Thyroid gland (tissue), 4 donors: ENCODE measurements around the gene BORCS6. TPM values are rescaled to one million over a fixed set of nuclear protein-coding genes. Genes with fewer than 3 reads are reported as not detected.

ENCODE experiments used
- DNase-seq, 2 donors: peaks; one replicate each; pipeline ENCODE4 v3.0.0-alpha.2; 2019
- H3K27ac ChIP-seq, 3 donors: fragments of 200-600 bp; sonication (generic); 1 replicate in 2 of 3; 2 replicates in 1 of 3; pipeline ENCODE4 v1.5.1; 2016 to 2019; ENCODE audit warnings: mild to moderate bottlenecking in 1 of 3, moderate library complexity in 1 of 3
- H3K27me3 ChIP-seq: fragments of 200-600 bp; sonication (generic); one replicate; pipeline ENCODE4 v1.5.1; 2019
- H3K36me3 ChIP-seq, 2 donors: fragments of 200-600 bp; sonication (generic); one replicate each; pipeline ENCODE4 v1.5.1; 2016 to 2019
- H3K4me1 ChIP-seq, 2 donors: fragments of 200-600 bp; sonication (generic); one replicate each; pipeline ENCODE4 v1.5.1; 2017 to 2019
- H3K4me3 ChIP-seq, 3 donors: fragments of 200-600 bp; sonication (generic); replicated peaks in 1 of 3; 1 replicate in 2 of 3; 2 replicates in 1 of 3; pipeline ENCODE4 v1.5.1; 2016; ENCODE audit warnings: mild to moderate bottlenecking in 1 of 3
- H3K9me3 ChIP-seq: fragments of 200-600 bp; sonication (generic); one replicate; pipeline ENCODE4 v1.5.1; 2017
- POLR2A ChIP-seq, 2 donors: fragments of 450-650 bp; IDR thresholded peaks; one replicate each; pipeline ENCODE4 v1.6.1; 2017; ENCODE audit warnings: antibody characterized with exemption in 2 of 2, mild to moderate bottlenecking in 2 of 2, moderate library complexity in 1 of 2
- WGBS, 2 donors: methylation state at CpG; one replicate each; pipeline ENCODE4 v1.1.5; 2017; 5-methylcytosine and 5-hydroxymethylcytosine counted together
- intact Hi-C: fragments of 100-400 bp; cut with DNase I; formaldehyde crosslinking; loops from one replicate; pipeline ENCODE4 v1.15.1; 2023
- total RNA-seq, 4 donors: library from RNA; depleted of rRNA; stranded (reverse); fragments of >200 nt; gene quantifications; one replicate each; pipeline ENCODE4 v1.2.3, GENCODE V29; 2016
- TF ChIP-seq, protein P1 (sequence below), 6 experiments: fragments of 200-600 bp in 3 of 6; fragments of 450-650 bp in 3 of 6; sonication (generic) in 3 of 6; IDR thresholded peaks; one replicate each; pipeline ENCODE4 v1.5.1; 2016 to 2019; ENCODE audit warnings: antibody characterized with exemption in 6 of 6, mild to moderate bottlenecking in 2 of 6, inconsistent platforms in 1 of 6, moderate library complexity in 1 of 6

The BORCS6 gene
- total RNA-seq, 4 donors from 2014 or later = 7.7 to 17.0 (median 15.5) TPM

- H3K9me3 ChIP-seq = no peaks in the 10 kb centered on the region
- no peak overlapping the region for H3K4me3 ChIP-seq
- no peaks in the 10 kb centered on the region for H3K27me3 ChIP-seq
- DNase-seq = no peak
- intact Hi-C loops = loop anchor here (10.0 kb wide), 1 partner anchor 298 kb away; no protein-coding TSS in a partner anchor
- H3K27ac ChIP-seq = no peak overlapping the region
- no peak for TF ChIP-seq POLR2A (IDR thresholded peaks at IDR 0.05)
- TF ChIP-seq, protein P1, sequence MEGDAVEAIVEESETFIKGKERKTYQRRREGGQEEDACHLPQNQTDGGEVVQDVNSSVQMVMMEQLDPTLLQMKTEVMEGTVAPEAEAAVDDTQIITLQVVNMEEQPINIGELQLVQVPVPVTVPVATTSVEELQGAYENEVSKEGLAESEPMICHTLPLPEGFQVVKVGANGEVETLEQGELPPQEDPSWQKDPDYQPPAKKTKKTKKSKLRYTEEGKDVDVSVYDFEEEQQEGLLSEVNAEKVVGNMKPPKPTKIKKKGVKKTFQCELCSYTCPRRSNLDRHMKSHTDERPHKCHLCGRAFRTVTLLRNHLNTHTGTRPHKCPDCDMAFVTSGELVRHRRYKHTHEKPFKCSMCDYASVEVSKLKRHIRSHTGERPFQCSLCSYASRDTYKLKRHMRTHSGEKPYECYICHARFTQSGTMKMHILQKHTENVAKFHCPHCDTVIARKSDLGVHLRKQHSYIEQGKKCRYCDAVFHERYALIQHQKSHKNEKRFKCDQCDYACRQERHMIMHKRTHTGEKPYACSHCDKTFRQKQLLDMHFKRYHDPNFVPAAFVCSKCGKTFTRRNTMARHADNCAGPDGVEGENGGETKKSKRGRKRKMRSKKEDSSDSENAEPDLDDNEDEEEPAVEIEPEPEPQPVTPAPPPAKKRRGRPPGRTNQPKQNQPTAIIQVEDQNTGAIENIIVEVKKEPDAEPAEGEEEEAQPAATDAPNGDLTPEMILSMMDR (IDR thresholded peaks at IDR 0.05) = no peak
- H3K36me3 ChIP-seq = peaks cover 79 to 82% of the 10 kb centered on the region in 2 donors
- 90 to 93% methylated on average over 6 to 15 of the region's 23 CpGs for WGBS, 2 donors
- peaks cover 19 to 35% of the 10 kb centered on the region in 2 donors for H3K4me1 ChIP-seq
These were observed 47.7 kb downstream of the BORCS6 start for GRCh38 chr17:8142158-8142886.

DNA sequence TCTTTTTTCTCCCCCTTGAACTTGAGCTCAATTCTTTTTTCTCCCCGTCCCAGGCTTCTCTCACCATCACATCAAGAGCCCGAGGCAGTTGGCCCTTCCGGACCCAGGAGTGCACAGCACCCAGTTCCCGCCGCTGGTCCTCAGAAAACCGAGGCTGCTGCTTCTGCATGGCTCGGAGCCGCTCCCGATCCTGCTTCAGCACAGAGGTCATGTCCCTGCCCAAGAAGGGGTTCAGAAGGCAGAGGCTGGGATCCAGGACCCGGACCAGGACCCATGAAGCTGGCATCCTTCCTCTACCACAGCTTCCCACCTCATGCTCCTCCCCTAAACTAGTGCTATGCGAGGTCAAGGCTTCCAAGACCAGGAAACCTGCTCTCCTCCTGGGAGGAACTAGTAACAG, 48.2 kb downstream of the BORCS6 start:
- Histone ChIP-seq H3K27me3 (no peaks in the 10 kb centered on the region), H3K4me1 (peaks cover 19 to 35% of the 10 kb centered on the region in 2 donors), H3K27ac (no peak overlapping the region), H3K9me3 (no peaks in the 10 kb centered on the region), H3K36me3 (peaks cover 73 to 77% of the 10 kb centered on the region in 2 donors), H3K4me3 (no peak overlapping the region)
- no peak for DNase-seq
- intact Hi-C loops = loop anchor here (10.0 kb wide), 1 partner anchor 297 kb away; no protein-coding TSS in a partner anchor
- TF ChIP-seq POLR2A (IDR thresholded peaks at IDR 0.05) = no peak
- TF ChIP-seq, protein P1 (IDR thresholded peaks at IDR 0.05) = no peak
- WGBS, 2 donors = 92 to 94% methylated on average over 10 to 11 of the region's 11 CpGs

GRCh38 chr17:8141045-8141444, 48.9 kb downstream of the BORCS6 start:
- Histone ChIP-seq H3K27me3 (no peaks in the 10 kb centered on the region), H3K4me3 (no peak overlapping the region), H3K9me3 (no peaks in the 10 kb centered on the region), H3K27ac (peak overlapping the region in 2 of 3 donors; percentile 31 to 93), H3K36me3 (peaks cover 66 to 70% of the 10 kb centered on the region in 2 donors), H3K4me1 (peaks cover 19 to 35% of the 10 kb centered on the region in 2 donors)
- DNase-seq = no peak
- TF ChIP-seq, protein P1 (IDR thresholded peaks at IDR 0.05) = no peak
- TF ChIP-seq POLR2A (IDR thresholded peaks at IDR 0.05) = peak in 1 of 2 donors; percentile 4
- WGBS, 2 donors = 91 to 94% methylated on average over 7 of the region's 7 CpGs
- intact Hi-C loops = loop anchor here (10.0 kb wide), 1 partner anchor 296 kb away; no protein-coding TSS in a partner anchor

DNA sequence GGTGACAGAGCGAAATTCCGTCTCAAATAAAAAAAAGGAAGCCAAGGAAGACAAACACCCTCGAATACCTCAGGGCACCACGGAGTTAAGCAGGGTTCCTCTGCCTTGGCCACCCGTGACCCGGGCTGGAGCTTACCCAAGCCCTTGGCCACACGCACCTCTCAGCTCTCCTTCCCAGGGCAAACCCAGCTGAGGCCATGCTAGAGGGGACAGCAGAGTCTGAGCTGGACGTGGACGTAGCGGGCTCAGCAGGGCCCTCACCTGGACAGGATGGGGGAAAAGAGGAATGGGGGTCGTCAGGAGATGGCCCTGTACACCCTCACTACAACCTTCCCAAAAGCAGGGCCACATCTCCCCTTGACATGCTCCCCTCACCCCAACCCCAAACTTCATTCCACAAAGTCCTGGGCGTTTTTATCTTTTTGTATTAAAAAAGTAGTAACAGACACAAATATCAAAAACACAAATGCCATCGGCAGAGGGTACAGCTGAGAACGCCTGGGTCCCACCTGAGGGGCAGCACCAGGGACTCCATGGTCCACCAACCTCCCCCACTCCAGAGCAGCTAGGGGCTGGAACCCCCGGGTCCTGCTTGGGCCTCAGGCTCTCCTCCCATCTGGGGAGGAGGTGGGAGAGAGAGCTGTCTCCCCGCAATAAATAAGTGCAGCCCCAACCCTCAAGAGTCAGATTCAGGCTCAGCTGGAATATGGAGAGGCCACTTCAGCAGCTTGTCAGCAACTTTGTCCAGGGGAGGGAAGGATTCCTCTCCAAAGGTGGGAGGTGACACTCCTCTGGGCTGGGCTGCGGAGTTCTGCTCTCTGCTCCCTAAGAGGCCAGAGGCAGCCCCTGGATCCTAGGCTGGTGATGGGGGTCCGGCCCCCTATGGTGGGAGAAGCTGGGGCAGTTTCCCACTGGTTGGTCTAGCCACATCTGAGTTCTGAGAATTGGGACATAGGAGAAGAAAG, 49.6 kb downstream of the BORCS6 start:
- Histone ChIP-seq H3K36me3 (peaks cover 59 to 63% of the 10 kb centered on the region in 2 donors), H3K9me3 (no peaks in the 10 kb centered on the region), H3K4me1 (peaks cover 19 to 35% of the 10 kb centered on the region in 2 donors), H3K4me3 (no peak overlapping the region), H3K27ac (peak overlapping the region in 2 of 3 donors; percentile 50 to 93), H3K27me3 (no peaks in the 10 kb centered on the region)
- intact Hi-C loops = loop anchor here (10.0 kb wide), 1 partner anchor 296 kb away; no protein-coding TSS in a partner anchor
- TF ChIP-seq POLR2A (IDR thresholded peaks at IDR 0.05) = no peak
- TF ChIP-seq, protein P1 (IDR thresholded peaks at IDR 0.05) = no peak
- peak; percentile 55 to 60 for DNase-seq
- 68 to 74% methylated on average over 18 of the region's 18 CpGs for WGBS, 2 donors
